Lung (tissue), 12 donors: ENCODE measurements around the gene CYP4V2. TPM values are rescaled to one million over a fixed set of nuclear protein-coding genes. Genes with fewer than 3 reads are reported as not detected.

Source experiments
- ATAC-seq: fragments of 200-7000 bp; cut with Tn5 transposase; one replicate; pipeline ENCODE4 v1.9.1; 2020; ENCODE audit warnings: moderate number of reproducible peaks; ENCODE audit not compliant: insufficient read depth, low FRiP score
- DNase-seq, 3 donors: peaks; one replicate each; pipeline ENCODE4 v3.0.0-alpha.2; 2013 to 2017
- H3K27ac ChIP-seq, 2 donors: one replicate each; pipeline ENCODE4 v1.5.1; 2013; ENCODE audit warnings: mild to moderate bottlenecking in 2 of 2, moderate library complexity in 2 of 2, control low read depth in 1 of 2, inconsistent platforms in 1 of 2, low read depth in 1 of 2, low read length in 1 of 2
- H3K27me3 ChIP-seq, 3 donors: one replicate each; pipeline ENCODE4 v1.5.1; 2013; ENCODE audit warnings: low read length in 2 of 3; ENCODE audit not compliant: control insufficient read depth in 3 of 3, insufficient read depth in 3 of 3
- H3K36me3 ChIP-seq, 4 donors: one replicate each; pipeline ENCODE4 v1.5.1; 2013; ENCODE audit warnings: low read length in 4 of 4, mild to moderate bottlenecking in 1 of 4, moderate library complexity in 1 of 4; ENCODE audit not compliant: control insufficient read depth in 4 of 4, insufficient read depth in 4 of 4
- H3K4me1 ChIP-seq, 5 donors: one replicate each; pipeline ENCODE4 v1.5.1; 2013; ENCODE audit warnings: low read length in 5 of 5, mild to moderate bottlenecking in 2 of 5, moderate library complexity in 1 of 5; ENCODE audit not compliant: control insufficient read depth in 5 of 5, insufficient read depth in 5 of 5
- H3K4me3 ChIP-seq: one replicate; pipeline ENCODE4 v1.5.1; 2013; ENCODE audit warnings: mild to moderate bottlenecking, control low read depth, moderate library complexity
- H3K9ac ChIP-seq, 2 donors: one replicate each; pipeline ENCODE4 v1.5.1; 2013; ENCODE audit warnings: low read length in 2 of 2, control low read depth in 1 of 2; ENCODE audit not compliant: insufficient read depth in 1 of 2
- H3K9me3 ChIP-seq, 4 donors: one replicate each; pipeline ENCODE4 v1.5.1; 2013; ENCODE audit warnings: low read length in 3 of 4, mild to moderate bottlenecking in 1 of 4, moderate library complexity in 1 of 4; ENCODE audit not compliant: control insufficient read depth in 4 of 4, insufficient read depth in 3 of 4
- WGBS, 2 donors: extraction: QIAGEN DNeasy Blood & Tissue Kit; methylation state at CpG; one replicate each; pipeline ENCODE4 v1.1.7; 2013; 5-methylcytosine and 5-hydroxymethylcytosine counted together
- polyA plus RNA-seq, 2 donors: library from polyadenylated mRNA; stranded (reverse); fragments of 200-250 nt; gene quantifications; one replicate each; pipeline ENCODE4 v1.2.1, GENCODE V29; 2013
- total RNA-seq, 2 donors: library from RNA; depleted of rRNA in 1 of 2; stranded (reverse); fragments of >200 nt in 1 of 2; gene quantifications; one replicate each; pipeline ENCODE4 v1.2.1, GENCODE V29; 2014 to 2021
- TF ChIP-seq, protein P1 (sequence below): IDR thresholded peaks from 2 replicates; pipeline ENCODE4 v1.5.1; 2012; ENCODE audit warnings: mild to moderate bottlenecking; ENCODE audit errors: control extremely low read depth, extremely low read depth
- donor health status: control.
- donor health status: control.
- donor health status: Bipolar disorder and iron deficiency.
- donor health status: healthy.
- donor health status: DM: yes; HTN: yes; CAD: no.

Gene CYP4V2
- total and polyA plus RNA-seq, 4 donors: 13.4 to 36.2 (median 22.9) TPM

DNA sequence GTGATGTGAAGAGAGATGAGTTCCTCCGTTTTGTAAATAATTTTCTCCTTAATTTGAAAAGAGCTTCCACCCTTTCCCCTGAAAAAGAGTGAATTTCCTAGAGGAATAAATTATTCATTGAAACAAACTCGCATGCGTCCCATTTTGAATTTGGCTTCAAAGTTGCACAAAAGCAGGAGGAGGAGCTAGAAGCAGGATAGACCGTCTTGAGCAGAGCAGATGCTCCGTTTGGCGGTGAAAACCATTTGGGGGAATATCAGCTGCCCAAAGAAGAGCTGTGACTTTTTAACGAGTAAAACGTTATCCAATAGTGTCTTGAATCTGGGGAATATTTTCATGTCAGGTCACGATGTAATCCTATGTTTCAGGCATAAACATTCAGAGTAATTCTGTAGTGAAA lies 44.9 kb upstream of the CYP4V2 start:
- Histone ChIP-seq H3K9ac (no peak overlapping the region), H3K36me3 (peaks cover 0 to 5% (median 0%) of the 10 kb centered on the region in 4 donors), H3K27me3 (no peaks in the 10 kb centered on the region), H3K4me3 (no peak overlapping the region), H3K4me1 (peaks cover 0 to 26% (median 4%) of the 10 kb centered on the region in 5 donors), H3K27ac (no peak overlapping the region), H3K9me3 (no peaks in the 10 kb centered on the region)
- TF ChIP-seq, protein P1, sequence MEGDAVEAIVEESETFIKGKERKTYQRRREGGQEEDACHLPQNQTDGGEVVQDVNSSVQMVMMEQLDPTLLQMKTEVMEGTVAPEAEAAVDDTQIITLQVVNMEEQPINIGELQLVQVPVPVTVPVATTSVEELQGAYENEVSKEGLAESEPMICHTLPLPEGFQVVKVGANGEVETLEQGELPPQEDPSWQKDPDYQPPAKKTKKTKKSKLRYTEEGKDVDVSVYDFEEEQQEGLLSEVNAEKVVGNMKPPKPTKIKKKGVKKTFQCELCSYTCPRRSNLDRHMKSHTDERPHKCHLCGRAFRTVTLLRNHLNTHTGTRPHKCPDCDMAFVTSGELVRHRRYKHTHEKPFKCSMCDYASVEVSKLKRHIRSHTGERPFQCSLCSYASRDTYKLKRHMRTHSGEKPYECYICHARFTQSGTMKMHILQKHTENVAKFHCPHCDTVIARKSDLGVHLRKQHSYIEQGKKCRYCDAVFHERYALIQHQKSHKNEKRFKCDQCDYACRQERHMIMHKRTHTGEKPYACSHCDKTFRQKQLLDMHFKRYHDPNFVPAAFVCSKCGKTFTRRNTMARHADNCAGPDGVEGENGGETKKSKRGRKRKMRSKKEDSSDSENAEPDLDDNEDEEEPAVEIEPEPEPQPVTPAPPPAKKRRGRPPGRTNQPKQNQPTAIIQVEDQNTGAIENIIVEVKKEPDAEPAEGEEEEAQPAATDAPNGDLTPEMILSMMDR: no peak
- peak in 2 of 3 donors; percentile 33 to 34 for DNase-seq
- no peak for ATAC-seq
- WGBS, 2 donors: 60 to 72% methylated on average over 9 of the region's 9 CpGs

DNA sequence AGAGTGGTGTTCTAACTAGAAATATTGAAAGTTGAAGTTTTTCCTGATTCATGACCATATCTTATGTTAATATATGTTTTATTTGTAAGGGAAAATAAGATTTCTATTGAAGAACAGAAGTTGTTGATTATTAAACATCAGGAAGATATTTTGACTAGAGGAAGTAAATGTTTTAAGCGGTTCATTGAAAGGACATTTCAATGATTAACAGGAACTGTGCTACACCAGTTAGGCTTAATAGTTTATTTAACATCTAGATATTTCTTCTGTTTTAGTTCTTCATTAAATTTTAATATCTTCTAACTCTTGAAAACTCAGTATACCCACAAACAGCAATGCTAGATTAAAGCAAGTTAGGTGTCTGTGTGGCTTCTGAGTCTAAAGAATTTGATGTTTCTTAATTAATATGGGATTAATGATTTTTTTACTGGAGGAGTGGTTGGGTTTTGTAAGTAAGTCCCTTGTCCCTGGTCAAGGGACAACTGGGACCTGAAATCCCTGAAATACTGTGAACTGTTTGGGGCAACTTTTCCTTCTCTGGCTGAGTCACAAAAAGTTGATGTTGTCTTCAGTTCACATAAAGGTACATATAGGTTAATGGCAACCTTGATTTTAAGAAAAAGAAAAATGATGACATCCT lies 42.9 kb upstream of the CYP4V2 start:
- H3K27ac ChIP-seq: no peak overlapping the region
- 66 to 86% methylated on average over 1 of the region's 1 CpG for WGBS, 2 donors
- TF ChIP-seq, protein P1: no peak

DNA sequence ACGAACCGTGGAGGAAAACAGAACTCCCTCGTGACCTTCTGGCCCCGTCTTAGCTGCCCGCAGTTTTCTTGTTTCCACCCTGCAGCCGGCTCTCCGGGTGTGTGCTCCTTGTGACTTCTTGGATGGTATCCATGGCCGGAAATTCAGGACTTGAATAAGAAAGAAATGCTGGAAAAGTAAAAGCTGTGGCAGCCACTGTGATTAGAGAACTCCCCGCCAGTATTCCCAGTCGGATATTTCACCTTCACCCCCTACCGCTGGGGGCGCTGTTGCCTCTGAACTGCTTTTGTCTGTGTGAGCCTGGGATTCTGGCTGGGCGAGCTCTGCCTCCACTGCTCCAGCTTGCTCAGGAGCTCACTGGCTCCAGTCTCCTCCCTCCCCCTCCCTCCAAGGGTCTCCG lies 41.5 kb upstream of the CYP4V2 start:
- TF ChIP-seq, protein P1: no peak
- Histone ChIP-seq H3K27me3 (no peaks in the 10 kb centered on the region), H3K9ac (no peak overlapping the region), H3K4me1 (peaks cover 0 to 19% (median 4%) of the 10 kb centered on the region in 5 donors), H3K9me3 (no peaks in the 10 kb centered on the region), H3K4me3 (no peak overlapping the region), H3K36me3 (peaks cover 0 to 19% (median 5%) of the 10 kb centered on the region in 4 donors), H3K27ac (peak overlapping the region in 1 of 2 donors; percentile 77)
- peak; percentile 15 for ATAC-seq
- DNase-seq: peak; percentile 31 to 91 (median 78)
- WGBS, 2 donors: 40 to 61% methylated on average over 14 of the region's 14 CpGs

More for the DNA sequence above, 42.9 kb upstream of the CYP4V2 start:
- DNase-seq (no peak), ATAC-seq (no peak)
- Histone ChIP-seq H3K36me3 (peaks cover 0 to 12% (median 2%) of the 10 kb centered on the region in 4 donors), H3K4me3 (no peak overlapping the region), H3K27me3 (no peaks in the 10 kb centered on the region), H3K9ac (no peak overlapping the region), H3K9me3 (no peaks in the 10 kb centered on the region), H3K4me1 (peaks cover 0 to 26% (median 4%) of the 10 kb centered on the region in 5 donors)
